GM23338 (cell line): Measurements from ENCODE around the gene CTRB2. TPM values are rescaled to one million over a fixed set of nuclear protein-coding genes. Genes with fewer than 3 reads are reported as not detected.

Source experiments
- ATAC-seq: fragments of 200-7000 bp; cut with Tn5 transposase; 3 replicates; pipeline ENCODE4 v1.9.1; 2020
- DNase-seq: peaks from one replicate; pipeline ENCODE4 v3.0.0-alpha.2; 2015; ENCODE audit warnings: low spot score
- H2AFZ ChIP-seq: fragments of 200-600 bp; sonication (generic); 2 replicates; pipeline ENCODE4 v1.8.0; 2016; ENCODE audit warnings: antibody characterized with exemption, mild to moderate bottlenecking, moderate library complexity
- H3F3A ChIP-seq: fragments of 200-600 bp; sonication (generic); replicated peaks from 2 replicates; pipeline ENCODE4 v1.8.0; 2017; ENCODE audit warnings: antibody characterized with exemption, mixed run types, low read depth
- H3K27ac ChIP-seq: fragments of 200-600 bp; sonication (generic); 2 replicates; pipeline ENCODE4 v1.6.1; 2016; ENCODE audit warnings: low read depth
- H3K27me3 ChIP-seq: fragments of 200-600 bp; sonication (generic); 2 replicates; pipeline ENCODE4 v1.8.0; 2016; ENCODE audit warnings: mild to moderate bottlenecking, mixed run types, moderate library complexity; ENCODE audit not compliant: insufficient read depth
- H3K36me3 ChIP-seq: fragments of 200-600 bp; sonication (generic); 2 replicates; pipeline ENCODE4 v1.8.0; 2016; ENCODE audit warnings: mild to moderate bottlenecking; ENCODE audit not compliant: insufficient read depth
- H3K4me1 ChIP-seq: fragments of 200-600 bp; sonication (generic); 2 replicates; pipeline ENCODE4 v1.8.0; 2016; ENCODE audit warnings: mild to moderate bottlenecking, moderate library complexity; ENCODE audit not compliant: insufficient read depth
- H3K4me2 ChIP-seq: fragments of 200-600 bp; sonication (generic); 2 replicates; pipeline ENCODE4 v1.7.1; 2017; ENCODE audit warnings: mixed run types
- H3K4me3 ChIP-seq: fragments of 200-600 bp; sonication (generic); 2 replicates; pipeline ENCODE4 v1.6.1; 2016; ENCODE audit warnings: mixed run types
- H3K79me2 ChIP-seq: fragments of 200-600 bp; sonication (generic); replicated peaks from 2 replicates; pipeline ENCODE4 v1.8.0; 2017; ENCODE audit warnings: mild to moderate bottlenecking; ENCODE audit not compliant: insufficient read depth
- H3K9me2 ChIP-seq: fragments of 200-600 bp; sonication (generic); 2 replicates; pipeline ENCODE4 v1.8.0; 2017; ENCODE audit not compliant: insufficient read depth
- H4K20me1 ChIP-seq: fragments of 200-600 bp; sonication (generic); replicated peaks from 2 replicates; pipeline ENCODE4 v1.8.0; 2017; ENCODE audit warnings: mild to moderate bottlenecking; ENCODE audit not compliant: insufficient read depth
- H3K27ac Mint-ChIP-seq: 2 replicates; pipeline ENCODE4 v1.8.0; 2020; ENCODE audit warnings: inconsistent platforms, mild to moderate bottlenecking, moderate library complexity, mixed read lengths
- H3K27me3 Mint-ChIP-seq: 3 replicates; pipeline ENCODE4 v1.8.0; 2022; ENCODE audit warnings: low read depth, mild to moderate bottlenecking, moderate library complexity, mixed read lengths, inconsistent platforms; ENCODE audit not compliant: insufficient read depth, poor library complexity
- H3K36me3 Mint-ChIP-seq: 3 replicates; pipeline ENCODE4 v1.8.0; 2021; ENCODE audit warnings: low read depth, mild to moderate bottlenecking, inconsistent platforms, moderate library complexity, mixed read lengths
- H3K4me1 Mint-ChIP-seq: 3 replicates; pipeline ENCODE4 v1.8.0; 2020; ENCODE audit warnings: mild to moderate bottlenecking, inconsistent platforms, mixed read lengths
- H3K4me3 Mint-ChIP-seq: 3 replicates; pipeline ENCODE4 v1.8.0; 2021; ENCODE audit warnings: moderate library complexity, mild to moderate bottlenecking, inconsistent platforms, mixed read lengths
- H3K9me3 Mint-ChIP-seq: 3 replicates; pipeline ENCODE4 v1.8.0; 2020; ENCODE audit warnings: moderate library complexity, mild to moderate bottlenecking, inconsistent platforms, mixed read lengths
- CTCF ChIP-seq, 2 experiments: fragments of 200-600 bp in 1 of 2; sonication (generic) in 1 of 2; conservative IDR thresholded peaks; 2 replicates each; pipeline versions ENCODE4 v1.5.1 to v1.6.1; 2016 to 2017; ENCODE audit warnings: antibody characterized with exemption in 2 of 2, low read depth in 2 of 2, mild to moderate bottlenecking in 2 of 2, moderate library complexity in 1 of 2
- ZNF462 ChIP-seq: fragments of 250-450 bp; sonication (Bioruptor Pico); IDR thresholded peaks from 2 replicates; pipeline ENCODE4 v1.5.0; 2020; ENCODE audit warnings: mild to moderate bottlenecking, moderate library complexity
- polyA plus RNA-seq: library from polyadenylated mRNA; unstranded; fragments of >200 nt; fragmentation: Nextera tagmentation; extraction: Ambion mirVana; gene quantifications from 2 replicates; pipeline ENCODE4 v1.2.1, GENCODE V29; 2016
- total RNA-seq: library from RNA; depleted of rRNA; stranded (reverse); fragments of >200 nt; shearing (Covaris generic); gene quantifications from 2 replicates; pipeline ENCODE4 v1.2.3, GENCODE V29; 2014

Gene CTRB2
- total and polyA plus RNA-seq, 2 experiments from 2014 or later, result not detected

- Histone ChIP-seq H3K4me3 (no peak overlapping the region), H3K4me1 (no peaks in the 10 kb centered on the region), H4K20me1 (no peaks in the 10 kb centered on the region), H3K9me2 (no peaks in the 10 kb centered on the region), H3K4me2 (no peak overlapping the region), H3K27ac (no peak overlapping the region), H3F3A (0 out of 2 replicates have a peak, but pooled peaks cover 3% of the 10 kb centered on the region), H3K79me2 (no peaks in the 10 kb centered on the region), H3K27me3 (no peaks in the 10 kb centered on the region), H2AFZ (no peak overlapping the region), H3K36me3 (no peaks in the 10 kb centered on the region)
- H3K4me1 Mint-ChIP-seq, result peaks cover 12% of the 10 kb centered on the region; the same call in 2 of the 3 replicates
- peak in 1 of 2 experiments; percentile 20; a peak in 1 of 4 replicates for TF ChIP-seq CTCF (conservative IDR thresholded peaks at IDR 0.05; ENCODE audit: low read depth in 2 of 2)
- no peak for TF ChIP-seq ZNF462 (CRISPR knock-in tag)
- no peaks in the 10 kb centered on the region for H3K36me3 Mint-ChIP-seq
- no peak overlapping the region for H3K27ac Mint-ChIP-seq
- H3K4me3 Mint-ChIP-seq, result no peak overlapping the region
- no peak for DNase-seq
- peaks cover 15% of the 10 kb centered on the region for H3K27me3 Mint-ChIP-seq
- no peaks in the 10 kb centered on the region for H3K9me3 Mint-ChIP-seq
- ATAC-seq, result peak; percentile 9; the same call in 2 of the 3 replicates
Measured at GRCh38 chr16:75203667-75204409, 3.1 kb downstream of the CTRB2 start.
